BJ (cell line): ENCODE data around the gene OSM. TPM values are rescaled to one million over a fixed set of nuclear protein-coding genes. Genes with fewer than 3 reads are reported as not detected.

ENCODE experiments used
- CTCF ChIA-PET: fragments of 350-600 bp; formaldehyde crosslinking; extraction: SDS; loops from one replicate; lab custom pipeline; 2021; ENCODE audit warnings: antibody characterized with exemption, inconsistent platforms; lab: Yijun Ruan, JAX
- POLR2A ChIA-PET: fragments of 300-600 bp; sonication (Branson Sonifier 250); formaldehyde crosslinking; extraction: SDS; loops from one replicate; lab custom pipeline; 2021; ENCODE audit warnings: antibody characterized with exemption; lab: Charles Lee
- DNase-seq: peaks from one replicate; pipeline ENCODE4 v3.0.0-alpha.2; 2011; ENCODE audit warnings: low read depth
- H3K27me3 ChIP-seq: 2 replicates; pipeline ENCODE4 v1.6.0; 2011; ENCODE audit warnings: low read length; ENCODE audit not compliant: control insufficient read depth, insufficient read depth
- H3K36me3 ChIP-seq: 2 replicates; pipeline ENCODE4 v1.5.1; 2011; ENCODE audit warnings: low read length; ENCODE audit not compliant: control insufficient read depth, insufficient read depth
- H3K4me3 ChIP-seq: 2 replicates; pipeline ENCODE4 v1.5.1; 2011; ENCODE audit warnings: low read depth, mild to moderate bottlenecking, control low read depth, low read length
- CTCF ChIP-seq: IDR thresholded peaks from 2 replicates; pipeline ENCODE4 v1.5.1; 2011; ENCODE audit warnings: low read depth, mild to moderate bottlenecking, control low read depth, inconsistent platforms, low read length, moderate library complexity; ENCODE audit not compliant: insufficient read depth
- polyA plus RNA-seq: library from polyadenylated mRNA; depleted of rRNA; stranded (reverse); fragments of >200 nt; gene quantifications from 2 replicates; pipeline ENCODE4 v1.2.3, GENCODE V29; 2011

Gene OSM
- polyA plus RNA-seq, 1 experiment: not detected

GRCh38 chr22:30223303-30223702 is 43.3 kb downstream of the OSM start:
- DNase-seq: no peak
- POLR2A ChIA-PET: no interaction called here
- Histone ChIP-seq H3K36me3 (no peaks in the 10 kb centered on the region), H3K4me3 (no peak overlapping the region), H3K27me3 (no peaks in the 10 kb centered on the region)
- CTCF ChIA-PET: no interaction called here
- TF ChIP-seq CTCF: no peak

GRCh38 chr22:30222321-30222720 is 44.3 kb downstream of the OSM start:
- no peak for DNase-seq
- Histone ChIP-seq H3K36me3 (no peaks in the 10 kb centered on the region), H3K27me3 (no peaks in the 10 kb centered on the region), H3K4me3 (no peak overlapping the region)
- CTCF ChIA-PET: no interaction called here
- TF ChIP-seq CTCF: no peak
- POLR2A ChIA-PET: no interaction called here

GRCh38 chr22:30221121-30221992 is 45.3 kb downstream of the OSM start:
- Histone ChIP-seq H3K27me3 (no peaks in the 10 kb centered on the region), H3K4me3 (no peak overlapping the region), H3K36me3 (no peaks in the 10 kb centered on the region)
- ChIA-PET CTCF (no interaction called here), POLR2A (no interaction called here)
- DNase-seq: no peak
- TF ChIP-seq CTCF: no peak

- ChIA-PET CTCF (no interaction called here), POLR2A (no interaction called here)
- DNase-seq: no peak
- H3K4me3 ChIP-seq: no peak overlapping the region
- H3K36me3 ChIP-seq: no peaks in the 10 kb centered on the region
- H3K27me3 ChIP-seq: no peaks in the 10 kb centered on the region
- TF ChIP-seq CTCF: no peak
These were observed 46.2 kb downstream of the OSM start for GRCh38 chr22:30220338-30221012.

GRCh38 chr22:30219668-30220278 is 46.9 kb downstream of the OSM start:
- H3K36me3 ChIP-seq: no peaks in the 10 kb centered on the region
- TF ChIP-seq CTCF: no peak
- POLR2A ChIA-PET: no interaction called here
- H3K4me3 ChIP-seq: no peak overlapping the region
- no peak for DNase-seq
- CTCF ChIA-PET: no interaction called here
- no peaks in the 10 kb centered on the region for H3K27me3 ChIP-seq
